Body of pancreas (tissue), 4 donors: ENCODE data around the gene NELFB. TPM values are rescaled to one million over a fixed set of nuclear protein-coding genes. Genes with fewer than 3 reads are reported as not detected.

Experiments used
- ATAC-seq: fragments of 150-250 bp; one replicate; pipeline ENCODE4 v1.9.1; 2016
- DNase-seq, 4 donors: peaks; one replicate each; pipeline ENCODE4 v3.0.0-alpha.2; 2019
- H3K27ac ChIP-seq, 4 donors: fragments of 200-600 bp; sonication (generic); 1 replicate in 3 of 4; 2 replicates in 1 of 4; pipeline versions ENCODE4 v1.5.1 to v1.6.1; 2016 to 2019; ENCODE audit warnings: mild to moderate bottlenecking in 1 of 4, mixed read lengths in 1 of 4, moderate library complexity in 1 of 4
- H3K27me3 ChIP-seq, 2 donors: fragments of 200-600 bp; sonication (generic); one replicate each; pipeline ENCODE4 v1.6.0; 2016; ENCODE audit warnings: mild to moderate bottlenecking in 1 of 2
- H3K36me3 ChIP-seq, 2 donors: fragments of 200-600 bp; sonication (generic); replicated peaks in 1 of 2; 2 replicates each; pipeline ENCODE4 v1.5.1; 2016; ENCODE audit warnings: low read depth in 2 of 2; ENCODE audit not compliant: insufficient read depth in 1 of 2
- H3K4me1 ChIP-seq: fragments of 200-600 bp; sonication (generic); one replicate; pipeline ENCODE4 v1.6.0; 2016
- H3K4me3 ChIP-seq, 2 donors: fragments of 200-600 bp; sonication (generic); 1 replicate in 1 of 2; 2 replicates in 1 of 2; pipeline ENCODE4 v1.5.1; 2016 to 2019
- H3K9me3 ChIP-seq, 3 donors: fragments of 200-600 bp; sonication (generic); 1 replicate in 2 of 3; 2 replicates in 1 of 3; pipeline ENCODE4 v1.5.1; 2016
- POLR2A ChIP-seq, 3 donors: fragments of 450-650 bp; IDR thresholded peaks; one replicate each; pipeline ENCODE4 v1.6.1; 2016; ENCODE audit warnings: antibody characterized with exemption in 3 of 3, mild to moderate bottlenecking in 2 of 3
- WGBS, 2 donors: methylation state at CpG; one replicate each; pipeline ENCODE4 v1.1.5; 2017; 5-methylcytosine and 5-hydroxymethylcytosine counted together
- intact Hi-C: fragments of 100-400 bp; cut with DNase I; formaldehyde crosslinking; loops from one replicate; pipeline ENCODE4 v1.15.1; 2023
- total RNA-seq, 2 donors: library from RNA; depleted of rRNA; stranded (reverse); fragments of >200 nt; gene quantifications; one replicate each; pipeline ENCODE4 v1.1.0, GENCODE V29; 2016
- TF ChIP-seq, protein P1 (sequence below), 7 experiments: fragments of 450-650 bp in 4 of 7; fragments of 200-600 bp in 3 of 7; sonication (generic) in 3 of 7; IDR thresholded peaks; one replicate each; pipeline ENCODE4 v1.5.1; 2016 to 2019; ENCODE audit warnings: antibody characterized with exemption in 7 of 7

Gene NELFB
- total RNA-seq, 2 donors from 2014 or later, result 31.3 to 34.2 TPM

DNA sequence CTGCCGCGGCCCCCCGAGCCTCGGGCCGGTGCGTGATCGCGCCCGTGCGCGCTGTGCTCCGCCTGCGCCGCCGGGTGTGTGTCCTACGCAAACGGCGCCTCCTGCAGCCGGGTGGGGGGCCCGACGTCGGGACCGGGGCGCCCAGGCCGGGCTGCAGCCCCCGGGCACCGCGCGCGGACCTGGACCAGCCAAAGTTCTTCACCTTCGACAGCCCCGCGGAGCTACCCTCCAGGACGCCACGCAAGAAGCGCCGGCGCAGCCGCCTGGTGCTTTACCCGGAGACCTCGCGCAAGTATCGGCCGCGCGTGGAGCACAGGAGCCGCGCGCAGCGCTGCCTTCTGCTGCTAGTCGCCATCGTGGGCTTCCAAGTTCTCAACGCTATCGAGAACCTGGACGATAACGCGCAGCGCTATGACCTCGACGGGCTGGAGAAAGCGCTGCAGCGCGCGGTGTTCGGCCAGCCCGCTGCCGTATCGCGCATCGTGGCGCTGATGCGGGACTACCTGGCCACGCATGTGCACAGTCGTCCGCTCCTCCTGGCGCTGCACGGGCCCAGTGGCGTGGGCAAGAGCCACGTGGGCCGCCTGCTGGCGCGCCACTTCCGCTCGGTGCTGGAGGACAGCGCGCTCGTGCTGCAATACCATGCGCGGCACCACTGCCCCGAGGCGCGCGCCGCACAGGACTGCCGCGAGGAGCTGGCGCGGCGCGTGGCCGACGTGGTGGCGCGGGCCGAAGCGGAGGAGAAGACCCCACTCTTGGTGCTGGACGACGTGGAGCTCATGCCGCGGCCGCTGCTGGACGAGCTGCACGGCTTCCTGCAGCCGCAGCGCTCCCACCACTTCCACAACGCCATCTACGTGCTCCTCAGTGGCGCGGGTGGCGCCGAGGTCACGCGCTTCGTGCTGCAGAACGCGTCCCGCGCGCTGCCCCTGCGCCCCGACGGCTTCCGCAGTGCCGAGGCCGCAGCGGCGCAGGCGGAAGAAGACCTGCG is 23.9 kb downstream of the NELFB start:
- Histone ChIP-seq H3K27ac (no peak overlapping the region), H3K36me3 (no peaks in the 10 kb centered on the region), H3K9me3 (no peaks in the 10 kb centered on the region), H3K4me1 (peaks cover 26% of the 10 kb centered on the region), H3K4me3 (no peak overlapping the region), H3K27me3 (no peaks in the 10 kb centered on the region)
- WGBS, 2 donors, result 88 to 92% methylated on average over 92 to 111 of the region's 139 CpGs
- ATAC-seq (no peak), DNase-seq (no peak)
- intact Hi-C loops, result no loop called here
- no peak for TF ChIP-seq POLR2A (IDR thresholded peaks at IDR 0.05)
- TF ChIP-seq, protein P1, sequence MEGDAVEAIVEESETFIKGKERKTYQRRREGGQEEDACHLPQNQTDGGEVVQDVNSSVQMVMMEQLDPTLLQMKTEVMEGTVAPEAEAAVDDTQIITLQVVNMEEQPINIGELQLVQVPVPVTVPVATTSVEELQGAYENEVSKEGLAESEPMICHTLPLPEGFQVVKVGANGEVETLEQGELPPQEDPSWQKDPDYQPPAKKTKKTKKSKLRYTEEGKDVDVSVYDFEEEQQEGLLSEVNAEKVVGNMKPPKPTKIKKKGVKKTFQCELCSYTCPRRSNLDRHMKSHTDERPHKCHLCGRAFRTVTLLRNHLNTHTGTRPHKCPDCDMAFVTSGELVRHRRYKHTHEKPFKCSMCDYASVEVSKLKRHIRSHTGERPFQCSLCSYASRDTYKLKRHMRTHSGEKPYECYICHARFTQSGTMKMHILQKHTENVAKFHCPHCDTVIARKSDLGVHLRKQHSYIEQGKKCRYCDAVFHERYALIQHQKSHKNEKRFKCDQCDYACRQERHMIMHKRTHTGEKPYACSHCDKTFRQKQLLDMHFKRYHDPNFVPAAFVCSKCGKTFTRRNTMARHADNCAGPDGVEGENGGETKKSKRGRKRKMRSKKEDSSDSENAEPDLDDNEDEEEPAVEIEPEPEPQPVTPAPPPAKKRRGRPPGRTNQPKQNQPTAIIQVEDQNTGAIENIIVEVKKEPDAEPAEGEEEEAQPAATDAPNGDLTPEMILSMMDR (IDR thresholded peaks at IDR 0.05), result no peak

DNA sequence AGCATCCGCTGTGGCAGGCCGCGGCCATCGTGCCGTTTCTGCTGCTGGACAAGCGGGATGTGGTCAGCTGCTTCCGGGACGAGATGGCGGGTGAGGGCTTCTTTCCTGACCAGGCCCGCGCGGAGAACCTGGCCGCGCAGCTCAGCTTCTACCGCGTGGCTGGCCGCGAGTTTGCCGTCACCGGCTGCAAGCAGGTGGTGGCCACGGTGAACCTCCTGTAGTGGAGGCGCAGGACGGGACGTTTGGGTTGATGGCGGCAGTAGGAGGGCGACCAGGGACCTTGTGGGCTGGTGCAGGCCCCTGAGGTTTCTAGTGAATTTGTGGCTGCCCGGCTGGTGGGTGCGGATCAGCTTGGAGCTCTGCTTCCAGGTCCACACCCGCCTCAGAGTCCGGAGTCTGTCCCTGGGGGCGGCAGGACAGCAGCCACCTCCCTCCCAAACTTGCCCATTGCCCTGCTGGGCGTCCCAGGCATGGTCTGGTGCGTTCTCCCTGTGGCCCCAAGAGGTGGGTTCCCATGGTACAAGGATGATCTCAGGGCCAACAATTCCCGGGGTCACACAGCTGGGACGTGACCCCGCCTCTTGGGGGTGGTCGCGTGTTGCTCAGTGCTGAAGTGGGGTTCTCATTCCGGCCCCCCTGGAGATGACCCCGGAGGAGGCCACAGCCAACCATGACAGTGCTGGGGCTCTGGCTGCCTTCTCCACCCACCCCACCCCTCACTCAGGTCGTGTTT is 24.8 kb downstream of the NELFB start:
- 84 to 89% methylated on average over 24 to 32 of the region's 41 CpGs for WGBS, 2 donors
- intact Hi-C loops, result loop anchor here (5.0 to 10.0 kb wide), 3 partner anchors 127 to 245 kb away; partner anchors contain the start of gene ENTPD8
- TF ChIP-seq, protein P1 (IDR thresholded peaks at IDR 0.05), result no peak
- TF ChIP-seq POLR2A (IDR thresholded peaks at IDR 0.05), result no peak
- ATAC-seq, result no peak
- Histone ChIP-seq H3K4me3 (no peak overlapping the region), H3K36me3 (no peaks in the 10 kb centered on the region), H3K27me3 (no peaks in the 10 kb centered on the region), H3K4me1 (peaks cover 17% of the 10 kb centered on the region), H3K9me3 (no peaks in the 10 kb centered on the region), H3K27ac (no peak overlapping the region)
- no peak for DNase-seq

DNA sequence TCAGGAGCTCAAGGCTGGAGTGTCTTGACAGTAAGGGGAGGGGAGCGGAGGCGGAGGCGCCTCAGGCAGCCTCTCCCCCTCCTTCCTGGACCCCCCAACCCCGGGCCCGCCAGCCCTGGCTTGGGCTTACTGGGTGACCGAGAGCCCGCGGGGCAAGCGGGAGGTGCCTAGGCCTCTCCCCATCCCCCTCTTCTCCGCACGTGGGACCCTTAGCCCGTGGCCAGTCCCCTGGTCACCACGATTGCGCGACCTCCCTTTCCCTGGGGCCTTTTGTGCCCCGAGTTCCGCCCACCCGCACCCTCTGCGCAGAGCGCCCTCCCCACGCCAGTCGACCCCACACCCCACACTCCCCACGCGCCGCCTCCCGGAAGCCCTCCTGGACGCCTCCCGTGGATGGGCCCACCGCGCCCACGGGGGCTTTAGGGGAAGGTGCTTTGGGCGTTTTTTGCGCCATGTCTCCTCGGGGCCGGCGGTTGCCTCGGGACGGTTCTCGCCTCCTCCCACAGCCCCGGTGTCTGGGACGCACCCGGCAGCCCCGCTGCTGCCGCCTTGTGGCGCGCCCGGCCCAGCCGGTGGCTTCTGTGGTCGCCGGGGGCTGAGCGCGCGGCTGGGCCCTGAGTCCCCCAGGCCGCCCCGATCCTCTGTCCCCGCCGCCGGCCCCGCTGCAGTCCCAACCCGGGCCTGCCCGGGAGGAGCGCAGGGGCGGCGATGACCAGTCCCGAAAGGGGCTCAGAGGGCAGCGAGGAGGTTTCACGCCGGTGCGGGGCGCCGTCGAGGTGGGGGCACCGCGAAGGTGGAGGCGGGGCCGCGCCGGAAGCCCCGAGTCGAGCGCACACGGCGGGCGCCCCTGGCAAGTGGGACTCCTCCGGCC is 25.6 kb downstream of the NELFB start:
- no peaks in the 10 kb centered on the region for H3K27me3 ChIP-seq
- no peak overlapping the region for H3K4me3 ChIP-seq
- H3K27ac ChIP-seq, result no peak overlapping the region
- no peaks in the 10 kb centered on the region for H3K36me3 ChIP-seq
- ATAC-seq, result no peak
- peak in 1 of 4 donors; percentile 13 for DNase-seq
- no peak for TF ChIP-seq POLR2A (IDR thresholded peaks at IDR 0.05)
- TF ChIP-seq, protein P1 (IDR thresholded peaks at IDR 0.05), result peak in 2 of 7 experiments; percentile 11 to 17
- 55 to 81% methylated on average over 42 to 77 of the region's 85 CpGs for WGBS, 2 donors
- H3K4me1 ChIP-seq, result peaks cover 14% of the 10 kb centered on the region
- no peaks in the 10 kb centered on the region for H3K9me3 ChIP-seq
- intact Hi-C loops, result loop anchor here (5.0 to 10.0 kb wide), 3 partner anchors 127 to 244 kb away; partner anchors contain the start of gene ENTPD8

DNA sequence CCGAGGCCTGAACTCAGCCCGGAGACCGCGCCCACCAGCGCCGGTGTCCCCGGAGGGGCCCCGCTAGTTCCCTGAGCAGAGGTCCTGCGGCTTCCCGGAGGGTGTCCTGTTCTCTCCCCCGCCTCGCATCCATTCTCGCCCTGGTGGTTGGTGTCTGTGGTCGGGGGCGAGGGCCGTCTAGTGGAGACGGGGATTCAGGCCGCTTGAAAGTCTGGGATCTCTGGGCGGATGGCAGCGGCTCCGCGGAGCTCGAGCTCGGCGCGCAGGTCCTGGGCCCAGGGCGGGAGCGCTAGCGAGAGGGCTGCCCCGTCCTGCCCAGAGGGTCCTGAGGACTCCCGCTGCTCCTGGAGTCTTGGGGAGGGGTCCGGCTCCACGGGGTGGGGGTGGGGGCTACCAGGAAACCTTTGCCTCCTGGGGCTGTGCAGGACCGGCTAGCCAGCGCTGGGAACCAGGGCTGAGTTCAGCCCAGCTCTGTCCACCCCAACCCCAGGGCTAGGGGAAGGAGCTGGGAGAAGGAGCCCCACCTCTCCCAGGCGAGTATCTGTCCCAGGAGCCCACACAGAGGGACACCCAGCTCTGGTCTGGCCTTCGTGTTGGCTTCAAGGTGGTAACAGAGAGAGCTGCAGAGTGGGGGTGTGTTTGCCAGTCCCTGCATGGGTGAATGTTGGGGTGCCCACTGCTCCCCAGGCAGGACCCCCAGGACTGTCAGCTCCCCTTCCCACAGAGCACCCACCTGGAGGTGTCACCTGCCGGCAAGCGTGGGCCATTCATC is 26.4 kb downstream of the NELFB start:
- Histone ChIP-seq H3K4me3 (no peak overlapping the region), H3K9me3 (no peaks in the 10 kb centered on the region), H3K36me3 (no peaks in the 10 kb centered on the region), H3K27me3 (no peaks in the 10 kb centered on the region), H3K27ac (no peak overlapping the region), H3K4me1 (peaks cover 8% of the 10 kb centered on the region)
- TF ChIP-seq, protein P1 (IDR thresholded peaks at IDR 0.05), result no peak
- no peak for TF ChIP-seq POLR2A (IDR thresholded peaks at IDR 0.05)
- intact Hi-C loops, result loop anchor here (5.0 to 10.0 kb wide), 3 partner anchors 126 to 243 kb away; partner anchors contain the start of gene ENTPD8
- no peak for ATAC-seq
- 78 to 84% methylated on average over 7 to 23 of the region's 39 CpGs for WGBS, 2 donors
- no peak for DNase-seq
